Activated naive CD8-positive, alpha-beta T cell treated with anti-CD3 and anti-CD28 coated beads, Interleukin-2, amount 50 U/mL, for 16 hours (primary cell): ENCODE measurements around the gene SORCS2.

Experiments
- DNase-seq: peaks from one replicate; pipeline ENCODE4 v3.0.0-alpha.2; 2020; ENCODE audit warnings: low read depth, low spot score

SORCS2 gene

DNA sequence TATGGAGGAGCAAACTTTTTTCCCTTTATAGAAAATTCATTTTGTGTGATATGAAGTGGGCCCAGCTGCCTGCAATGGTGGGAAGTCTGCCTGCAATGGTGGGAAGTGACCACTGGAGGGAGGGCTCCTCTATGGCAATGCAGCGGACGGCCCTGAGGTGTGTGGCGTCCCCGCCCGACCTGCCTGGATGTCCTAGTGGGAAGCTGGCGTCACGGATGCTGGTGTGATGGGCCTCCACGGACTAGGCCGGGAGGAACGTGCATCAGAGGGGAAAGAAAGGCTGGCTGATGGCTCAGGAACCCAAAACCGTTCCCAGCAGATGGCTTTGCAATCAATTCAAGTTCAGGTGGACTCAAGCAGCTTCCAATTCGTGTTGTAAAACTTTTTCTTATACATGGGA is 569.4 kb downstream of the SORCS2 start:
- peak; percentile 25 for DNase-seq

DNA sequence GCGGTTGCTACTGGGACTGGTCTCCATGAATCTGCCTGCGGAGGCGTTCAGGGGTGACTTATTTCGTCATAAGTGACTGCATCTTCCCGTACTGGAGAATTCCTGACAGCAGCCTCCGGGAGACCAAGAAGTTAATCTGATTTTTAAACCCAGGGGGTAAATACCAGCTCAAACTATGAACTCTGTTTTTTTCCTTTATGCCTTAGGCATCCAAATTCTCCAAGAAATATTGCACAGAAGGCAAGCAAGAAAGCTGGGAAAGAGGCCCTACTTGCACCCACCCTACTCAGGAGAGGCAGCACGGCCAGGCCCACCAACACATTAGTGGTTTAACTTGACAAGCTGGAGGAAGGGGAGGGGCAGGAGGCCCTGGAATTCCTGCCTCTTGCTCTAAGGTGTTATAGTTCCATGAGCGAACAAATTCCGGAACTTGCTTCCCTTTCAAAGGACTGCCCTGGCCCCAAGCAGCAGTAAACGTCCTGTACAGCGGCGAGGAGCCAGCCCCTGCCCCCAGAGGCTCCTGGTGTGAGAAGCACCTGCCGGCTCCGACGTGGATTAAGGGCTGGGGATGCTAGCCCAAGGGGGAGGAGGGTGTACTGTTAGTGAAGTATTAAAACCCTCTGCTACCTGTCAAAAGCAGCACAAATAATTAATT is 570.2 kb downstream of the SORCS2 start:
- no peak for DNase-seq

DNA sequence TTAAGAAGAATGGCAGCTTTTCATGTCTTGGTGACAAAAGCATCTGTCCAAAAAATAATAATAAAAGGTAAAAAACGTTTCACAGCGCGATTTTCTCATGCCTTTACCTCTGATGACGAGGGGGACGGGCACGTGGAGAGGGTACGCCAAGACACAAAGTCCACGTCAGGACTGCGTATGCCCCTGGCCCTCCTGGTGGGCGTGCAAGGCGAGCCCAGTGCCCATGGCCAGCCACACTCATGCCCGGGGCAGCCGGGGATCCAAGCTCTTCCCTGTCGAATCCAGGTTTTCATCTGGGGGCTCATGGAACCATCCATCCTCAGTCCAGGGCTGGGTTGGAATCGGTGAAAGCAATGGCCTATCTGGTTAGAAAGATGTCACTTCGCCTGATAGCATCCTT is 570.8 kb downstream of the SORCS2 start:
- DNase-seq: no peak

DNA sequence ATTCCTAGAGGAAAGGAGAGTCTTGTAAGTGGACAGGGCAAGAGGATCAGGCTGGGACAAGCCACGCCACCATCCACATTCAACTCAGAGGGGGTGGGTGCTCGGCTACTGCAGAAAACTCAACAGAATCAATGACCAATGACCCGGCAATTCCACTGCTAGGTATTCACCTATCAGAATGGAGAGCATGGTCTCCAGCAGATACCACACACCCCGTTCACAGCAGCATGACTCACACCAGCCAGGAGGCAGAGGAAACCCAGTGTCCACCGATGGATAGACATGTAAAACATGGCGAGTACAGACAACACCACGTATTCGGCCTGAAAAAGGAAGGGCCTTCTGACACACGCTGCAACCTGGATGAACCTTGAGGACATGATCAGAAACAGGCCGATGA is 571.5 kb downstream of the SORCS2 start:
- DNase-seq: no peak

DNA sequence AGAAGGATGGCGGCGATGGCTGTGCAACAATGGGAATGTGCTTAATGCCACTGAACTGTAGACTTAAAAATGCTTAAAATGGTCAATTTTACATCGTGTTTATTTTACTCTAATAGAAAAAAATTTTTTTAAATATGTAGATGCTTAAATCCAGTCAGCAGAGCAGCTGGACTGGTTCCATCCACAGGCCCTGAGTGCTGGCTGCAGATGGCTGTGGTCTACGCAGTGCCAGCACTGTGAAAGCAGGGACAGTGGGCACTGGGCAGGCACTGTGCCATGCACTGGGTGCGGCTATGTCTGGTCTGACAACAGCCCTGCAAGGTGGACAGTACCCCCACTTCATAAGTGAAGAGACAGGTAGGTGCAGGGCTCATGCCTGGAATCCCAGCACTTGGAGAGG is 572.1 kb downstream of the SORCS2 start:
- no peak for DNase-seq

DNA sequence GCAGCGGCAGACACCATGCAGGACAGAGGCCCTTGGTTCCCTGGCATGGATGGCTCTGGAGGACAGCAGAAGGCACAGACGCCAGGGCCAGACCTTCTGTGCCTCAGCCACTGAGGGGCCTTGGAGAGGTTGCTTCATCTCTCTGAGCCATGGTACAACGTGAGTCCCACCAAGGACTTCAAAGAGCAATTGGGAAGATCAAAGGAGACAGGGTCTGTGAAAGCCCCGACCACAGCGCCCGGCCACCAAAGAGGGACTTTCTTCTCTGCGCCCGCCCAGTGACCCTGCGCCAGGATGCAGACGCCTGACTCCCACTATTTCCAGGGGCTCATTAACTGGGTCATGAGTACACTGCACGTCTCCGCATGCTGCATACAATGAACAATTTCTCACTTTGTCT is 573.3 kb downstream of the SORCS2 start:
- DNase-seq: no peak

DNA sequence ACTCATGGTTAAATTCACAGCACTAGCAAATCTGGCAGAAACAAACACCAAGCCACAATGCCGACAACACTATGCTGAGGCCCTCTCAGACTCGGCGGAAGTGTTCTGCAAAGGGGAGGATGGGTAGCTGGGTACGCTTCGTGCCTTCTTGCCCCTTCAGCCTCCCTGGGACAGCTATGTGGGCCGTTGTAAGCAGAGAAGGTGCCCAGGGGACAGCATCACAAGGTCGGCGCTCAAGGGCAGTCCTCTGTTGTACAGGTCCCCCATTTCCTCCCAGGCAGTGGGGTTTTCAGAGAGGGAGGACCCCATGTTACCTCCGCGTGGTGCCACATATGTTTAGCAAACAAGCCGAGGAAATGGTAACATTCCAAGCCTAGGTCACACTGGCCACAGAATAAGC is 573.7 kb downstream of the SORCS2 start:
- DNase-seq: no peak

DNA sequence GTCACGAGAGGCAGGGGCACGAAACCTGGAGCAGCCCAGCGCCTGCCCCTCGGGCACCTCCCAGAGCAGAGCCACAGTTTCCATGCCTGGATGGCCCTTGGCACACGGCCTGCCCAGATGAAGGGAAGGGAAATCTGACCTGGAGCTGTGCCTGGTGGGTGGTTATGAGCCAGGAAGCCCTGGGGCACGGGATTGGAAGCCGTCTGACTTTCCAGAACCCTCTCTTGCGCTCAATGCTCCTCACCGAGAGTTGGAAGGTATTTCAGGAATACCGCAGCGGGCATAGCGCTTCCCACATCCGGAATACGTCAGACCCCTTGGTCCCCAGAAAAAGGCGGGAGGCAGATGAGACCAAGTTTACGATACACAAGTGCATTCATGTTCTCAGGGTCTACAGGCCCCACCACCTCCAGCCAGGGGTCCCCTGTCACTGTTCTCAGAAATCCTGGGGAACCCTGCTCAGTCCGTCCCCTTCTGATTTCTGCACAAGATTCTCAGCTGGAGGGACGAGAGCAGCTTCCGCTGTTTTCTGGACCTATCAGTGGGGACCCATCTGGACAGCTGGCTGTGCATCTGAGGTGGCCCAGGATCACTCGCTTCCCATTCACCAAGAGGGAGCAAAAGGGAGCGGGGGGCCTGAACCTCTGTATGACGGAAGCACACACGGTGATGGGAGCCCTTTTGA is 574.5 kb downstream of the SORCS2 start:
- no peak for DNase-seq

DNA sequence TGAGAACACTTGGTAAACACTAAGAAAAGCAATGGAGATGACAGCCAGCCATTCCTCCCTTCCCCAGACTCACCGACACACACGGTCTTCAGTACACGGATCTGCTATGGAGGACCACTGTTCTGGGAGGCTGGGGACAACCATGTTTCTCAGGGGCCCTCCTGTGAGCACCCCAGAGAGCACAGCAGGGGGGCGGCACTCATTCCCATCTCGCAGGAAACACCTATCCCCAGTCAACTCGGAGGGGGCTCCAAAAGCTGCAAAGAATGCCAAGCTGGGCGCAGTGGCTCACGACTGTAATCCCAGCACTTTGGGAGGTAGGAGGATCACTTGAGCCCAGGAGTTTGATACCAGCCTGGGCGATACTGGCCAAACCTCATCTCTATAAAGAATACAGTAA is 575.2 kb downstream of the SORCS2 start:
- no peak for DNase-seq

DNA sequence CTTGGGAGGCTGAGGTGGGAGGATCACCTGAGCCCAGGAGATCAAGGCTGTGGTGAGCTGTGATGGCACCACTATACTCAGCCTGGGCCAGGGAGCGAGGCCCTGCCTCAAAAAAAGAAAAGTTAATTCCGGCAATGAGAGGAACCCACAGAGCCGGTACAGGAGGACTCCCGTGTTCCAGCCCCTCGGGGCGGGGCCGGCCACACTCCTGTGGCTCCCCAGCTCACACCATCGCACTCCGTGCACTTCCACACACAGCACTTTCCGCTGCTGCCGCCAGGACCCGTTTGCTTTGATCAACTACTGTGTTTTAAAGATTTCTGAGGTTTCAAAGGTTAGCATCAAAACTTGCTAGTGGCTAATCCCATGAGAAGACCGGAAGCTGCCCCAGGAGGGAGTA is 575.6 kb downstream of the SORCS2 start:
- no peak for DNase-seq

DNA sequence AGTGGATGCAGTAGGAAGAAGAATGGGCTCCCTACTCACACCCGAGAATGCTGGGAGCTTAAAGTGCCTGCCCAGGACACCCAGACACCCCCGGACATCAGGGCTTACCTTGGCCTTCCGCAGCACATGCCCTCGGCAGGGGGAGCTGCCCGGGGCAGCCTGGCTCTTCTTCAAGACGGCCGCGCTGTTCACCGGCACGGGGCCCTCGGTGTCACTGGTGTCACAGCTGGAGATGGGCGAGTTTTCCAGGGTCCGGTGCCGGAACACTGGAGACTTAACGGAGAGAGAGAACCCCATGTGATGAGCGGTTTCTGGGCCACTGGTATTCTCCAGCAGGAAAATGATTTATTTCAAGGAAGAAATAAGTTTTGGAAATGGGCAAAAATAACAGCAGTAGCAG is 576.4 kb downstream of the SORCS2 start:
- no peak for DNase-seq

DNA sequence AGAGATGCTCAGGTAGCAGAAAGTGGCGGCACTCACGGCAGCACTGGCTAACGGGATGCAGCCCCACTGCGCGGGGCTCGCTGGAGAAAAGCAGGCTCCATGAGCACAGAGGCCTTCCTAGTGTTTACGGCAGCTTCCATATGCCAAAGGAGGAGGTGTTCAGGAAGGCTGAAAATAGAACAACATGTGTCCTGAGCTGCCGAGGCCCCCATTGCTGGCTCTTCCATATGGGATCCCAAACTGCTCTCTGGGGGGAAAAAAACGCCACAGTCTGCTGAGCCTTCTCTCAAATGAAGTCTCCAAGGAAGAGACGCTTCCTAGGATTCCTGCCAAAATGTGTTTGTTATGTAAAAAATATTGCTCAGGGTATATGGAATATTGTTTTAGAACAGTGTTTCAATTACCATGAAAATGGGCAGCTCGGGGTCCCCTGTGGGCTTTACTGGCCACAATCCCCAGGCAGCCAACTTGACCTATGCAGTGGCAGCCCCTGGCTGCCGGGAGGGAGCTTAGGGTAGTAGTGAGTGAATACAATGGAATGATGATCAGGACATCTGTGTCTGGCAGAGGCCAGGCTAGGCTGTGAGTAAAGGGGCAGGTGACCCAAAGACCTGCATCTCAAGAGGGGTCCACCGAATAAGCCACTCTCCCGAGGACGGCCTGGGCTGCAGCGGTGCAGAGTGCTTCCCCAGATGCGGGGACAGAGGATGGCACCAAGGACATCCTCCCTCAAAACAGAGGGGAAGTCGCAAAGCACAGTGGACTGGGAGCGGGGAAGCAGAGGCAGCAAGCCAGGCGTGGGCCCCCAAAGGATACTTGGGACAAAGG is 577.3 kb downstream of the SORCS2 start:
- DNase-seq: no peak

DNA sequence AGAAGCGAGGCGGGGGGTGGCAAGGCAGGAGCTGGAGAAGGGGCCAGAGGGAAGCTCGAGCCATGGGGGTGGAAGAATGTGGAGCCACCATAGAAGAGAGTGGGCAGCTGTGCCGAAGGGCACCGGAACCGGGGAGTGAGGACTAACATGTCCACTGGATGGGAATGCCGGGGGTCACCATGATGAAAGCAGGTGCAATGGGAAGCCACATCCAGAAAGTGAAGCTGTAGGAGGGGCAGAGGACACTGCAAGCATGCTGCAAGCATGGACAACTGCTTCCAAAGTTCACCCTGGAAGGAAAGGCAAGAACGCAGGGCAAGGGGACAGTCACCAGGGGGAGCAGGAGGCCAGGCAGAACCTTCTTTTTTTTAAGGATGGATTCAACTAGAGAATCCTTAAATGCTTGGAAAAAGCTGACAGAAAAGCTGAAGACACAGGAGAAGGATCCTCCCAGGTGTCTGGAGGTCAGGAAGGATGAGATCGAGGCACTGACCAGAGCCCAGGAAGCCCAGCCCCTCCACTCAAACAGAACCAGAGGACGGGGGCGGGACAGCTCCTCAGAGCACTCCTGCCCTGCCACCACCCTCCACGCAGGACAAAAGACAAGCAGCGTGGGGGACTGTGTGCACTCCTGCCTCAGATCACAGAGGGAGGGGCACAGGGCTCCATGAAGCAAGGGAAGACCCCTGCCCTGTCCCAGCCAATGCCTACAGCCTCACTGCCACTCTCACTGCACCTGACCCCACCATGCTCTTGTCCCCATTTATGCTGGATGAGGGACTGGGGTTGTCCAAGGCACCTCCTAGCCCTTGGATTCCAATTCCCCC is 578.1 kb downstream of the SORCS2 start:
- DNase-seq: no peak

DNA sequence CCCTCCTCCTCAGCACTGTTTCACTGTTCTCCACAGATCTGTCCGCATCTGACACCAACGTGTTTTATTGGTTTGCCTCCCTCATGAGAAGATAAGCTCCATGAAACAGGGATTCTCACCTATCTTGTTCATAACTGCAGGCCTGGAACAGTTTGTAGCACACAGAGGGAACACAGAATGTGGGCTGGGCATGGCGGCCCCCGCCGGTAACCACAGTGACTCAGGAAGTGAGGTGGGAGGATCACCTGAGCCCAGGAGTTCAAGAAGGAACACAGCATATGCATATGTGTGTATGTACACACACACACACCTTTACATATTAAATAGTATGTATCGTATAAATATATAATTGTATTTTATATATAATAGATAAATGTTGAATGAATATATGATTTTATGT is 578.7 kb downstream of the SORCS2 start:
- DNase-seq: no peak

DNA sequence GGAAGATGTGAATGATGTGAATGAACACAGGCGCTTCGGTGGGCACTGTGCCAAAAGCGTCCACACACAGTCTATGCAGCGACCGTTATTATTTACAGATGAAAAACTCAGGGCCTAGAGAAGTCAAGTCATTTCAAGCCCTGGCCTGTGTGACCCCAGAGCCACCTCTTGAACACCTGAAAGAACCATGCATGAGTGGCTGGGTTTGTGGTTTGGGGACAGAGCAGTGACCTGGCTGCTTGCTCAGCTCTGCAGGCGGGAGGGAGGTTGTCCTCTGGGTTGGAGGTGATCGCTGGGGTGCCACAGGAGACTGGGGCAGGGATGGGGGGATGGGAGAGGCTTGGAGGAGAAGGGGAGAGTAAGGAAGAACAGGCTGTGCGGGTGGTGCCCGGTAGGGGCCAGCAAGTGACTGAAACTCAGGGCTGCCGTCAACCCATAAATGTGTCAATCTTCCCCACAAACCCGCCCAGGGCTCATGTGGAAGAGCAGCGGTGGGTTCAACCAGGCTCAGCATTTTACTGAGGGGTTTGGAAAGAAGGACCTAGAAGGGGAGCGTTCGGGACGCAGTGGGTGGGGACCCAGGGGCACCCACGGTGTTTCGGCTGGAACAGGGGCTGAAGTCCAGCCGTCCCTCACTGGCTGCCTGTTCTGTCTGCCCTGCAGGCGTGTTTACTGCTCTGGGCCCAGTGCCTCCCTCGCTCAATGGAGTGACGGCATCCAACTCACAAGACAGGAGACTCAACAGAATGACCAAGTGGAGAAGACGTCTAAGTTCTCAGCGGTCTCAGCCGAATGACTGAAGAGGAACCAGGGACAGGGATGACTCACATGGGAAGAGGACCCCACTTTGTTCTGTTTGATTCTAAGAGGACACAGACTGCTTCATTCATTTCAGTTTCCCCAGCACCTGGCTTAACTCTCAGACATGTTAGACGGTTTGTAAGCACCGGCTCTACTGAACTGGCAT is 579.5 kb downstream of the SORCS2 start:
- DNase-seq: no peak

DNA sequence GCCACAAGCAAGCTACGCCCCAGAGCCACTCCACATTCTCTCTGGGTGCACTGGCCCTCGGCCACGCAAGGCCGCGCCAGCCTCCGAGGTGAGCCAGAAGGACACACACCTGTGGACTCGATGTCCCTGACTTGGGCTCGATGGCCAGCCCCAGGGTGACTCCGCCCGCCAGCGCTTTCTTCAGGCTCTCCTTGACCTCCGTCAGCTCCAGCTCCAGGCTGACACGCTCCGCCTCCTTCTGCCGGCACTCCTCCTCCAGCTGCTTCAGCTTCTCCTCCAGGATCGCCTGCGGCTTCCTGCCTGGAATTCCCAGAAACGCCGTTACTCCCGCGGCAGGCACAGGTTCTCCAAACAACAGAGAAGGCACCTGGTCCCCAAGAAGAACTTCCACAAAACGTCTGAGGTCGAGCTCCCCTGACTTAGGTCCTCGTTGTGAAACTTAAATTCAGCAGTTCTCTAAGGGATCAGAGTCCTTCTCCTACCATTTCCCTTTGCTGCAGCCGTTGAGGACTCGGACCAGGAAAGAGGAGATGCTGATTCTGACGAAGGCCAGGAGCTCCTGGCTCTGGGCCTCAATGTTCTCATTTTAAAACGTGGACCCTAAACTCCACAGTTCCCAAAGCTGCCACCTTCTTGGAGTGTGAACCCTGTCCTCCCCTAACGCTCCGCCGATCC is 580.5 kb downstream of the SORCS2 start:
- DNase-seq: no peak

DNA sequence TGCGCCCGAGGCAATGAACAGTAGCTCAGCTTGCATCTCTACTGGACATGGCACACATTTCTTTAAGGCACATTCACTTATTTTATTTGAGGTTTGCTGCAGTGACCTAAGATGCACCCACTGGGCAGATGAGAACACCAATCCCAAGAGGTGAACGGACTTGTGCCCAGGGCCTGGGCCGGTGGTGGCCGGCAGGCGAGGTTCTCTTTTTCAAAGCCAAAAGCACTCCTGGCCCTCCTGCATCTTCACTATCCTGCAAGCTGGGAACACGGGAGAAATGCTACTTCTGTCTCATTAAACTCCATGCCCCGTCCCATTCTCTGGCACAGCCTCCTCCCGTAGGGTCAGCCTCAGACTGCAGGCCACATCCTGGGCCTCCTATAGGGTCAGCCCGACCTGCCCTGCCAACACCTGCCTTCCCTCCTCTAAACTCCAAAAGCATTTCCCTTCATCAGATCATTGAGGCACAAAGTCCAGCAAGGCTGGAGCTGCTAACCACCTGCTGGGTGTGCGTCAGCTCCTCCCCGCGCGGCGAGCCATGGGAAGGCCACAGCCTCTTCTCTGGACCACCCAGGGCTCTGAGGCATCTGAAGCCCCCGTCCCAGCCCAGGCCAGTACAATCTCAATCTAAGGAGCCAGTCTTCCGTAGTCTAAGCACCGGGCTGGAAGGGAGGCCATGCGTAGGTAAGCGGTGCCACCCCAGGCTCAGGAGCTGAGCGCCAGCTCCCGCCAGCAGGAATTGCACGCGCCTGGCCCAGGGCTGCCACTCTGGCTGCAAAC is 581.3 kb downstream of the SORCS2 start:
- DNase-seq: no peak

DNA sequence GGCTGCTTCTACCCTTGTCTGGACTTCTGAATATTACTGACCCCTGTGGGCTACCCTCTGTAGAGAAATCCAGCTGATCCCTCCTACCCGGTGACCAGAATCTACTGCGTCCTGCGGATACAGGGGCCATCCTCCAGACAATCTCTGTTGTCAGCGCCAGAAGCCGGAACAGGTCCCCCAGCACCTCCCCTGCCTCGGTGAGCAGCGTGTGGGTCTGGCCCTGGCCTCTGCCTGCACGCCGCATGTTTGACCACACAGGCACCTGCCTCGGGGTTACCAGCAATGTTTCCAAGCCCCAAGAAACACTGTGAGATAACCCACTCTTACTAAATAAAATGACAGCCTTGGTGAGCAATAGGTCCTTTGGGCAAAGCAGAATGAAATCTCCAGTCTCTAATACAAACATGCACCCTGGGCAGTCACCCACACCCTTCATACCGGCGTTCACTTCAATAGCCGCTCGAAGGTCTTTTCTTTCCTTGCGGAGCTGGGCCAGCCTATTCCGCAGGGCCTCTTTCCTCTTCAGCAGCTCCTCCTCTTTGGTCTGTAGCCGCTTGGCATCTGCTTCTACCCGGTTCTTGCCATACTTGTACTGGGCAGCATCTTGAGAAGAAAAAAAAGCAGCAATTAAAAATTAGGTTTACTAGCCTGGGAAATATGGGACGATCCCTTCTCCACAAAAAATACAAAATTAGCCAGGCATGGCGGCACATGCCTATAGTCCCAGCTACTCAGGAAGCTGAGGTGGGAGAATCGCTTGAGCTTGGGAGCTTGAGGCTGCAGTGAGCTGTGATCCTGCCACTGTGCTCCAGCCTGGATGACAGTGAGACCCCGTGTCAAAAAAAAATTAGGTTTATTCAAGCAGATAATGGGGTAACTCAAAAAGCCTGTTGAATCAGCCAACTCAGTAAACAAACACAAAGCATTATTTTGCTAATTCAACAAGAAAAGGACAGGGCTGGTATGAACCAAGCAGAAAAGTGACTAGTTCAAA is 582.3 kb downstream of the SORCS2 start:
- no peak for DNase-seq
